Activated T-cell treated with anti-CD3 and anti-CD28 coated beads, Interleukin-2, amount 50 U/mL, for 48 hours (primary cell): ENCODE results near the gene SLC29A2.
"Not testable (repeated sequence)": the region's sequence is repeated elsewhere in the genome, so short reads cannot be mapped to it uniquely, and the experiment has no call there.

Experiments
- DNase-seq, 2 experiments: peaks; one replicate each; pipeline ENCODE4 v3.0.0-alpha.2; 2020

The SLC29A2 gene

GRCh38 chr11:66332371-66333219, 39.0 kb downstream of the SLC29A2 start:
- DNase-seq, result no peak

GRCh38 chr11:66331542-66332370, 39.8 kb downstream of the SLC29A2 start:
- no peak for DNase-seq

GRCh38 chr11:66330931-66331330, 40.6 kb downstream of the SLC29A2 start:
- no peak for DNase-seq

- peak in 1 of 2 experiments; percentile 16 for DNase-seq
Measured at GRCh38 chr11:66329165-66329673, 42.3 kb downstream of the SLC29A2 start.

- DNase-seq, result peak; percentile 90 to 93
Measured at GRCh38 chr11:66328302-66329144, 43.0 kb downstream of the SLC29A2 start.

- peak in 1 of 2 experiments; percentile 53 for DNase-seq
Measured at GRCh38 chr11:66328031-66328301, 43.6 kb downstream of the SLC29A2 start.

GRCh38 chr11:66327171-66328030, 44.2 kb downstream of the SLC29A2 start:
- DNase-seq, result no peak

GRCh38 chr11:66326261-66327111, 45.1 kb downstream of the SLC29A2 start:
- peak in 1 of 2 experiments; percentile 55 for DNase-seq

- no peak for DNase-seq
Measured at GRCh38 chr11:66325263-66325671, 46.3 kb downstream of the SLC29A2 start.

- DNase-seq, result no peak
Measured at GRCh38 chr11:66324664-66325063, 46.9 kb downstream of the SLC29A2 start.

- DNase-seq, result no peak
Measured at GRCh38 chr11:66323684-66324083, 47.9 kb downstream of the SLC29A2 start.

GRCh38 chr11:66322732-66323427, 48.7 kb downstream of the SLC29A2 start:
- no peak for DNase-seq

- no peak for DNase-seq
Measured at GRCh38 chr11:66321606-66322005, 50.0 kb downstream of the SLC29A2 start.

- not testable (repeated sequence) for DNase-seq
Measured at GRCh38 chr11:66320748-66321147, 50.8 kb downstream of the SLC29A2 start.

- not testable (repeated sequence) for DNase-seq
Measured at GRCh38 chr11:66320289-66320688, 51.3 kb downstream of the SLC29A2 start.

GRCh38 chr11:66318600-66318970, 53.0 kb downstream of the SLC29A2 start:
- no peak for DNase-seq

- DNase-seq, result peak; percentile 62 to 64
Measured at GRCh38 chr11:66317723-66318599, 53.6 kb downstream of the SLC29A2 start.

GRCh38 chr11:66317322-66317722, 54.2 kb downstream of the SLC29A2 start:
- DNase-seq, result peak; percentile 63 to 69

GRCh38 chr11:66316849-66317251, 54.7 kb downstream of the SLC29A2 start, which contains the start of gene CD248:
Gene CD248 (minus strand): TSS chr11:66317044. CDS start chr11:66317027, 17 bp downstream.
- no peak for DNase-seq
